WERI-Rb-1 (cell line): ENCODE data around the gene PGP.
A peak's percentile ranks its signal among the peaks of the same experiment; 100 is the strongest.

Source experiments
- DNase-seq: peaks from one replicate; pipeline ENCODE4 v3.0.0-alpha.2; 2020
- H3K27ac ChIP-seq: fragments of 250-450 bp; sonication (Bioruptor Pico); 2 replicates; pipeline ENCODE4 v1.5.1; 2020; ENCODE audit warnings: mild to moderate bottlenecking, moderate library complexity
- H3K27me3 ChIP-seq: fragments of 250-450 bp; sonication (Bioruptor Pico); 2 replicates; pipeline ENCODE4 v1.5.1; 2021; ENCODE audit warnings: mild to moderate bottlenecking, low read depth, moderate library complexity; ENCODE audit not compliant: insufficient read depth, severe bottlenecking
- H3K36me3 ChIP-seq: fragments of 250-450 bp; sonication (Bioruptor Pico); 2 replicates; pipeline ENCODE4 v1.5.1; 2020; ENCODE audit warnings: mild to moderate bottlenecking, moderate library complexity
- H3K4me3 ChIP-seq: 2 replicates; pipeline ENCODE4 v1.5.1; 2011; ENCODE audit warnings: low read depth, mild to moderate bottlenecking, control low read depth, low read length
- H3K9me3 ChIP-seq: fragments of 250-450 bp; sonication (Bioruptor Pico); 2 replicates; pipeline ENCODE4 v1.5.1; 2021; ENCODE audit warnings: mild to moderate bottlenecking, moderate library complexity; ENCODE audit not compliant: severe bottlenecking
- CTCF ChIP-seq: IDR thresholded peaks from 2 replicates; pipeline ENCODE4 v1.5.1; 2011; ENCODE audit warnings: low read depth, mild to moderate bottlenecking, control low read depth, inconsistent platforms, low read length

The PGP gene

GRCh38 chr16:2231016-2231931, 16.6 kb upstream of the PGP start:
- TF ChIP-seq CTCF = no peak
- H3K4me3 ChIP-seq = no peak overlapping the region
- no peaks in the 10 kb centered on the region for H3K27me3 ChIP-seq
- no peak for DNase-seq
- H3K36me3 ChIP-seq = peaks cover 94% of the 10 kb centered on the region
- no peaks in the 10 kb centered on the region for H3K9me3 ChIP-seq
- H3K27ac ChIP-seq = 0 out of 2 replicates have a peak overlapping the region, but pooled peaks have one; percentile 0

- H3K9me3 ChIP-seq = no peaks in the 10 kb centered on the region
- H3K27ac ChIP-seq = no peak overlapping the region
- peaks cover 88% of the 10 kb centered on the region for H3K36me3 ChIP-seq
- H3K4me3 ChIP-seq = no peak overlapping the region
- no peak for TF ChIP-seq CTCF
- H3K27me3 ChIP-seq = no peaks in the 10 kb centered on the region
- DNase-seq = no peak
Measured at GRCh38 chr16:2230376-2230775, 15.7 kb upstream of the PGP start.

GRCh38 chr16:2229632-2230250, 15.1 kb upstream of the PGP start:
- DNase-seq = no peak
- Histone ChIP-seq H3K36me3 (peaks cover 88% of the 10 kb centered on the region), H3K4me3 (no peak overlapping the region), H3K27me3 (no peaks in the 10 kb centered on the region), H3K9me3 (no peaks in the 10 kb centered on the region), H3K27ac (no peak overlapping the region)
- TF ChIP-seq CTCF = no peak

GRCh38 chr16:2229091-2229490, 14.5 kb upstream of the PGP start:
- Histone ChIP-seq H3K27me3 (no peaks in the 10 kb centered on the region), H3K36me3 (peaks cover 90% of the 10 kb centered on the region), H3K27ac (no peak overlapping the region), H3K9me3 (no peaks in the 10 kb centered on the region), H3K4me3 (no peak overlapping the region)
- TF ChIP-seq CTCF = no peak
- DNase-seq = no peak

- no peak for DNase-seq
- peaks cover 87% of the 10 kb centered on the region for H3K36me3 ChIP-seq
- no peaks in the 10 kb centered on the region for H3K27me3 ChIP-seq
- H3K4me3 ChIP-seq = no peak overlapping the region
- TF ChIP-seq CTCF = no peak
- H3K9me3 ChIP-seq = no peaks in the 10 kb centered on the region
- H3K27ac ChIP-seq = no peak overlapping the region
Measured at GRCh38 chr16:2228161-2228824, 13.7 kb upstream of the PGP start.
